Bronchus fibroblast of lung (primary cell): ENCODE data around the gene OR5D13. TPM values are rescaled to one million over a fixed set of nuclear protein-coding genes. Genes with fewer than 3 reads are reported as not detected.

Experiments used
- total RNA-seq: library from RNA; depleted of rRNA; stranded (reverse); fragments of >200 nt; gene quantifications from 2 replicates; pipeline ENCODE4 v1.2.3, GENCODE V29; 2015

The OR5D13 gene, protein sequence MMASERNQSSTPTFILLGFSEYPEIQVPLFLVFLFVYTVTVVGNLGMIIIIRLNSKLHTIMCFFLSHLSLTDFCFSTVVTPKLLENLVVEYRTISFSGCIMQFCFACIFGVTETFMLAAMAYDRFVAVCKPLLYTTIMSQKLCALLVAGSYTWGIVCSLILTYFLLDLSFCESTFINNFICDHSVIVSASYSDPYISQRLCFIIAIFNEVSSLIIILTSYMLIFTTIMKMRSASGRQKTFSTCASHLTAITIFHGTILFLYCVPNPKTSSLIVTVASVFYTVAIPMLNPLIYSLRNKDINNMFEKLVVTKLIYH
- not detected in 2 replicates for total RNA-seq

GRCh38 chr11:55773138-55773537 lies at the start of gene OR5D13:
Gene OR5D13 (plus strand): TSS chr11:55773438. CDS start chr11:55773438, 0 bp downstream.

GRCh38 chr11:55795256-55795655 lies 22.0 kb downstream of the OR5D13 start, which contains the start of gene OR5D14:
Gene OR5D14 (plus strand): TSS chr11:55795556. CDS start chr11:55795556, 0 bp downstream.

DNA sequence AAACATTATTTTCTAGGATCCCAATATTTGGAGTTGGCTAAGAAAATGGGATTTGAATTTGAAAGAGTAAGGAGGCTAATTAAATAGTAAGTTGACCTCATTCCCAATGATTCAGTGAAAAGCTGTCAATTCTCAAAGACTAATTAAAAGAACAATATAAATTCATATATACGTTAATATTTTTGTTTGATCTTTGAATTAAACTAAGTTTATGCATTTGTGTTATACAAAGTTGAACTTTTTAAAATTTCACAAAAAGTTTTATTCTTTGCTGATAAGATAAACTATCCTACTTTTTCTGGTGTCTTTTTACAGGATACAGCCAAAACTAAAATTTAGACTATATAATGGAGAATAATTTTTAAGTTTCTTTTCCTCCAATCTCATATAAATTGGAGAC lies 37.8 kb downstream of the OR5D13 start, which contains the start of gene OR5L1:
Gene OR5L1, plus strand, starts transcription at position 301 of the 400 bp plus-strand sequence. CDS start 100 bp downstream, outside the sequence.

GRCh38 chr11:55819330-55819729 lies 46.1 kb downstream of the OR5D13 start, which contains the start of gene OR5D18:
Gene OR5D18 (plus strand): TSS chr11:55819630. CDS start chr11:55819630, 0 bp downstream.

Other genes starting within 250 kb of the OR5D13 start
- not detected in 2 replicates for gene OR4C15, start 219.0 kb upstream of the OR5D13 start, total RNA-seq
- gene OR4C16, start 201.3 kb upstream of the OR5D13 start, total RNA-seq: not detected in 2 replicates
- not detected in 2 replicates for gene OR4C11, start 165.8 kb upstream of the OR5D13 start, total RNA-seq
- not detected in 2 replicates for gene OR4P4, start 138.3 kb upstream of the OR5D13 start, total RNA-seq
- not detected in 2 replicates for gene OR4S2, start 125.1 kb upstream of the OR5D13 start, total RNA-seq
- gene OR4C6, start 111.2 kb upstream of the OR5D13 start, total RNA-seq: not detected in 2 replicates
- not detected in 2 replicates for gene OR5D14, start 22.1 kb downstream of the OR5D13 start, total RNA-seq
- not detected in 2 replicates for gene OR5L1, start 37.9 kb downstream of the OR5D13 start, total RNA-seq
- gene OR5D18, start 46.2 kb downstream of the OR5D13 start, total RNA-seq: not detected in 2 replicates
- gene OR5L2, start 53.8 kb downstream of the OR5D13 start, total RNA-seq: not detected in 2 replicates
- not detected in 2 replicates for gene OR5D16, start 65.3 kb downstream of the OR5D13 start, total RNA-seq
- not detected in 2 replicates for gene TRIM51, start 109.9 kb downstream of the OR5D13 start, total RNA-seq
- not detected in 2 replicates for gene OR5W2, start 141.1 kb downstream of the OR5D13 start, total RNA-seq
- gene OR5I1, start 163.0 kb downstream of the OR5D13 start, total RNA-seq: not detected in 2 replicates
- gene OR10AG1, start 196.5 kb downstream of the OR5D13 start, total RNA-seq: not detected in 2 replicates
- gene OR5F1, start 221.2 kb downstream of the OR5D13 start, total RNA-seq: not detected in 2 replicates